Lower leg skin (tissue), 4 donors: ENCODE data around the gene KCNQ1OT1. TPM values are rescaled to one million over a fixed set of nuclear protein-coding genes. Genes with fewer than 3 reads are reported as not detected.

Experiments
- DNase-seq, 2 donors: peaks; one replicate each; pipeline ENCODE4 v3.0.0-alpha.2; 2019; ENCODE audit warnings: low spot score in 2 of 2
- H3K4me3 ChIP-seq: fragments of 200-600 bp; sonication (generic); 2 replicates; pipeline ENCODE4 v1.5.1; 2017; ENCODE audit warnings: mild to moderate bottlenecking, low read depth; ENCODE audit not compliant: poor library complexity, severe bottlenecking
- POLR2A ChIP-seq, 2 donors: fragments of 450-650 bp; IDR thresholded peaks; one replicate each; pipeline ENCODE4 v1.6.1; 2016 to 2017; ENCODE audit warnings: antibody characterized with exemption in 2 of 2, mild to moderate bottlenecking in 1 of 2, moderate library complexity in 1 of 2
- WGBS, 2 donors: methylation state at CpG; one replicate each; pipeline ENCODE4 v1.1.5; 2018; 5-methylcytosine and 5-hydroxymethylcytosine counted together
- intact Hi-C: fragments of 100-400 bp; cut with DNase I; formaldehyde crosslinking; loops from one replicate; pipeline ENCODE4 v1.15.0; 2023; ENCODE audit warnings: low total_unique reads
- total RNA-seq, 4 donors: library from RNA; depleted of rRNA; stranded (reverse); fragments of >200 nt; gene quantifications; one replicate each; pipeline ENCODE4 v1.1.0, GENCODE V29; 2016
- TF ChIP-seq, protein P1 (sequence below), 3 donors: fragments of 450-650 bp; IDR thresholded peaks; one replicate each; pipeline ENCODE4 v1.5.1; 2016; ENCODE audit warnings: antibody characterized with exemption in 3 of 3, mild to moderate bottlenecking in 3 of 3, moderate library complexity in 2 of 3

The KCNQ1OT1 gene
- total RNA-seq, 4 donors from 2014 or later: 0.63 to 1.8 (median 0.91) TPM

DNA sequence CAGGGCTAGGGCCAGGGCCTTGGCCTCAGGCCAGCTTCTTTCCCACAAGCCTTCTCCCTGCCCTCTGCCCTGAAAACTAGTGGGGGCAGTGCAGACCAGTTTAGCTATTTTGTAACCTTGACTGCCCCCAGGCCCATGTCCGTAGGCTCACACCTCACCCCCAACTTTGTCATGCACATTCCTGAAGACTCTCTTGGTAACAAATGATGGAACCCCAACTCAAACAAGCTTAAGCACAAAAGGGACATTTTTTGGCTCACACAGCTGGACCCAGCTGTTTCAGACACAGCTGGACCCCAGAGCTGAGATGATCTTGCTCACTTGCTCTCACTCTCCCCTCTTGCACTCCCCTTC is 46.6 kb downstream of the KCNQ1OT1 start:
- H3K4me3 ChIP-seq: no peak overlapping the region
- TF ChIP-seq POLR2A (IDR thresholded peaks at IDR 0.05): no peak
- TF ChIP-seq, protein P1, sequence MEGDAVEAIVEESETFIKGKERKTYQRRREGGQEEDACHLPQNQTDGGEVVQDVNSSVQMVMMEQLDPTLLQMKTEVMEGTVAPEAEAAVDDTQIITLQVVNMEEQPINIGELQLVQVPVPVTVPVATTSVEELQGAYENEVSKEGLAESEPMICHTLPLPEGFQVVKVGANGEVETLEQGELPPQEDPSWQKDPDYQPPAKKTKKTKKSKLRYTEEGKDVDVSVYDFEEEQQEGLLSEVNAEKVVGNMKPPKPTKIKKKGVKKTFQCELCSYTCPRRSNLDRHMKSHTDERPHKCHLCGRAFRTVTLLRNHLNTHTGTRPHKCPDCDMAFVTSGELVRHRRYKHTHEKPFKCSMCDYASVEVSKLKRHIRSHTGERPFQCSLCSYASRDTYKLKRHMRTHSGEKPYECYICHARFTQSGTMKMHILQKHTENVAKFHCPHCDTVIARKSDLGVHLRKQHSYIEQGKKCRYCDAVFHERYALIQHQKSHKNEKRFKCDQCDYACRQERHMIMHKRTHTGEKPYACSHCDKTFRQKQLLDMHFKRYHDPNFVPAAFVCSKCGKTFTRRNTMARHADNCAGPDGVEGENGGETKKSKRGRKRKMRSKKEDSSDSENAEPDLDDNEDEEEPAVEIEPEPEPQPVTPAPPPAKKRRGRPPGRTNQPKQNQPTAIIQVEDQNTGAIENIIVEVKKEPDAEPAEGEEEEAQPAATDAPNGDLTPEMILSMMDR (IDR thresholded peaks at IDR 0.05): no peak
- intact Hi-C loops: no loop called here
- peak in 1 of 2 donors; percentile 39 for DNase-seq
- 96 to 100% methylated on average over 1 of the region's 1 CpG for WGBS, 2 donors

GRCh38 chr11:2652333-2653197 is 47.2 kb downstream of the KCNQ1OT1 start:
- intact Hi-C loops: no loop called here
- no peak overlapping the region for H3K4me3 ChIP-seq
- 77 to 80% methylated on average over 11 of the region's 11 CpGs for WGBS, 2 donors
- DNase-seq: no peak
- TF ChIP-seq, protein P1 (IDR thresholded peaks at IDR 0.05): no peak
- TF ChIP-seq POLR2A (IDR thresholded peaks at IDR 0.05): no peak

DNA sequence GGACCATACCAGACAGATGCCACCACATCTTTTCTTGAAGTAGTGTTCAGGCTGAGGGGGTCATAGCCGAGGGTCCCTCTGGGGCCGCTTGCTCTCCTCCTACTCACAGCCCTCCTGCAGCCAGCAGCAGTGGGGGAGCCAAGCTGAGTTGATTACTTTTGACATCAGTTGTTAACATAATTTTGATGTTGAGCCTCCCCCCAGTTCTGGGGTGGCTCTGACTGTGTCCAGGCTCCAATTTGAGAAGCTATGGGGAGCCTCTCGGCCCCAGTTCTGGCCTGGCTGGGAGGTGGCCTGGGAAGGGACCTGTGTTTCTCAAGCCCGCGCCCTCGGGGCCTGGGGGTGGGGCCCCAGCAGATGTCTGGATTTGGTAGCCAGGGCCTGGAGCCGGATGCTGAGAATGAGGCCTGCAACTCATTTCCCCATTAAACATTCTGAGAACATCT is 47.9 kb downstream of the KCNQ1OT1 start:
- H3K4me3 ChIP-seq: no peak overlapping the region
- DNase-seq: peak in 1 of 2 donors; percentile 56
- TF ChIP-seq POLR2A (IDR thresholded peaks at IDR 0.05): no peak
- TF ChIP-seq, protein P1 (IDR thresholded peaks at IDR 0.05): no peak
- 85% methylated on average over 7 of the region's 7 CpGs for WGBS, 2 donors
- intact Hi-C loops: no loop called here

DNA sequence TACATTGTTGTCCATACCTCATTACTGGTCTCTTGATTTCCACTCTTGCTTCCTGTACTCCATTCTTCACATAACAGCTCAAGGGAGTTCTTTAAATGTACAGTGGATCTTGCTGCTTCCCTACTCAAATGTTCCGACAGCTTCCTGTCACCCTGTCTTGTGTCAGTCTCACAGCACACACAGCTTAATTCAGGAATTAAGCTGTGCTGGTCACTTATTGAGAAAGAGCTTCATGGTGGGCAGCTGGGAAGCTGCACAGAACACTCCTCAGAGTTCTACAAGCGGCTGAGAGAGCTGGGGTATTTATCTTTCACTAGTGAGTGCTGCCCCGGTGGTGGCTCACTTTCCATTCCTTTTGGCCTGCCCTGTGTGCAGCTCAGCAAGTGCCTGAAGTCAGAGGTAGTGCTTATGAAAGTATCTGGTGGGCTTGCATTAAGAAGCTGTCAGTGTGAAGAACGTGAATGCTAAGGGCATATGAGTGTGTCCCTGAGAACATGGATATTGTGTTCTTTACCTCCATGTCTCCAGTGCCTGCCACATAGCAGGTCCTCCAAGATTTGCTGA is 48.7 kb downstream of the KCNQ1OT1 start:
- intact Hi-C loops: no loop called here
- TF ChIP-seq, protein P1 (IDR thresholded peaks at IDR 0.05): no peak
- no peak for TF ChIP-seq POLR2A (IDR thresholded peaks at IDR 0.05)
- no peak overlapping the region for H3K4me3 ChIP-seq
- whole genome bisulfite sequencing, 2 donors: 92 to 97% methylated on average over 4 of the region's 4 CpGs
- no peak for DNase-seq

- intact Hi-C loops: no loop called here
- WGBS, 2 donors: 95 to 97% methylated on average over 2 of the region's 2 CpGs
- TF ChIP-seq, protein P1 (IDR thresholded peaks at IDR 0.05): no peak
- no peak for TF ChIP-seq POLR2A (IDR thresholded peaks at IDR 0.05)
- no peak overlapping the region for H3K4me3 ChIP-seq
- no peak for DNase-seq
Observed at GRCh38 chr11:2650343-2650867, 49.4 kb downstream of the KCNQ1OT1 start.
